Stomach smooth muscle (tissue), 2 donors: ENCODE measurements around the gene PIP.
"Not testable (repeated sequence)": the region's sequence is repeated elsewhere in the genome, so short reads cannot be mapped to it uniquely, and the experiment has no call there.

Experiments used
- H3K27ac ChIP-seq: one replicate; pipeline ENCODE4 v1.7.0; 2013; ENCODE audit warnings: mild to moderate bottlenecking, low read length, inconsistent platforms
- H3K27me3 ChIP-seq, 2 donors: one replicate each; pipeline ENCODE4 v1.7.0; 2013; ENCODE audit warnings: low read length in 2 of 2; ENCODE audit not compliant: insufficient read depth in 2 of 2, control insufficient read depth in 1 of 2
- H3K36me3 ChIP-seq, 2 donors: one replicate each; pipeline ENCODE4 v1.7.0; 2013; ENCODE audit warnings: low read length in 2 of 2; ENCODE audit not compliant: control insufficient read depth in 2 of 2, insufficient read depth in 2 of 2
- H3K4me1 ChIP-seq: one replicate; pipeline ENCODE4 v1.7.0; 2013; ENCODE audit warnings: low read length; ENCODE audit not compliant: control insufficient read depth, insufficient read depth
- H3K4me3 ChIP-seq, 2 donors: one replicate each; pipeline ENCODE4 v1.7.0; 2013; ENCODE audit warnings: low read length in 2 of 2
- H3K9ac ChIP-seq, 2 donors: one replicate each; pipeline ENCODE4 v1.7.0; 2013; ENCODE audit warnings: low read length in 2 of 2, mild to moderate bottlenecking in 1 of 2
- H3K9me3 ChIP-seq, 2 donors: one replicate each; pipeline ENCODE4 v1.7.0; 2013; ENCODE audit warnings: low read length in 2 of 2; ENCODE audit not compliant: control insufficient read depth in 2 of 2
- donor health status: healthy.
- donor health status: Pancreatic carcinoma.

The PIP gene

GRCh38 chr7:143176128-143176527 lies 44.3 kb downstream of the PIP start:
- no peak overlapping the region for H3K4me3 ChIP-seq
- no peaks in the 10 kb centered on the region for H3K4me1 ChIP-seq
- peaks cover 0 to 3% of the 10 kb centered on the region in 2 donors for H3K9me3 ChIP-seq
- no peaks in the 10 kb centered on the region for H3K27me3 ChIP-seq
- H3K9ac ChIP-seq, result no peak overlapping the region
- H3K36me3 ChIP-seq, result no peaks in the 10 kb centered on the region
- H3K27ac ChIP-seq, result no peak overlapping the region

GRCh38 chr7:143177374-143178119 lies 45.7 kb downstream of the PIP start:
- Histone ChIP-seq H3K9me3 (peaks cover 0 to 3% of the 10 kb centered on the region in 2 donors), H3K4me1 (no peaks in the 10 kb centered on the region), H3K36me3 (no peaks in the 10 kb centered on the region), H3K4me3 (no peak overlapping the region), H3K9ac (no peak overlapping the region), H3K27ac (no peak overlapping the region), H3K27me3 (no peaks in the 10 kb centered on the region)

DNA sequence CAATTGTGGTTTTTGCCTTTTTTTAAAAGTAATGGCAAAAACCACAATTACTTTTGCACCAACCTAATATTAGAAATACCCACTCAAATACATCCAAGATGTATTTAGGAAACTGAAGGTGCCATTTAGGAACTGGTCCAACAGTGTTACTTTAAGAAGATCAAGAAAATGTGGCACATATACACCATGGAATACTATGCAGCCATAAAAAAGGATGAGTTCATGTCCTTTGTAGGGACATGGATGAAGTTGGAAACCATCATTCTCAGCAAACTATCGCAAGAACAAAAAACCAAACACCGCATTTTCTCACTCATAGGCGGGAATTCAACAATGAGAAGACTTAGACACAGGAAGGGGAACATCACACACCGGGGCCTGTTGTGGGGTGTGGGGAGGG lies 48.9 kb downstream of the PIP start:
- not testable (repeated sequence) for H3K9ac ChIP-seq, H3K9me3 ChIP-seq, H3K27me3 ChIP-seq, H3K36me3 ChIP-seq, H3K4me1 ChIP-seq, H3K4me3 ChIP-seq, H3K27ac ChIP-seq

GRCh38 chr7:143181349-143181748 lies 49.5 kb downstream of the PIP start:
- no peak overlapping the region for H3K9ac ChIP-seq
- H3K27ac ChIP-seq, result no peak overlapping the region
- no peaks in the 10 kb centered on the region for H3K4me1 ChIP-seq
- peaks cover 0 to 3% of the 10 kb centered on the region in 2 donors for H3K9me3 ChIP-seq
- peaks cover 0 to 3% of the 10 kb centered on the region in 2 donors for H3K27me3 ChIP-seq
- H3K36me3 ChIP-seq, result no peaks in the 10 kb centered on the region
- H3K4me3 ChIP-seq, result no peak overlapping the region

DNA sequence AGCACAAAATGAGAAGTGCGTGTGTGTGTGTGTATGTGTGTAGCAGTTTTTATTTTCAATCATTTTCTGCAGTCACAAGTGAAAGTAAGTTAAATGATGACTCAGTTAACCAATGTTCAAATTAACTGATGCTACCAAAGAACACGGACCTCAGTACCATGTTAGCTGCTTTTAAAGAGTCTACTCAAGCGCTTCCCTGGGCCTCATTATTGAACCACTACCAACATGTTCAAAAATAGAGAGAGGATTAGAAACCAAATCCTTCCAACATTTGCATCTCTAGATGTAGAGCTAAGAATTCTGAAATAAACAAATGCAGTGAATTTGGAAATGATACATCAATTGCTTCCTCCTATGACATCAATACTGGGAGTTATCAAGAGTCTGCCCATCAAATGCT lies 51.1 kb downstream of the PIP start, which contains the start of gene TAS2R39:
Gene TAS2R39 (plus strand): TSS at position 396 of the 400 bp plus-strand sequence. CDS start 0 bp downstream, at position 396.
- Histone ChIP-seq H3K9me3 (no peaks in the 10 kb centered on the region), H3K27ac (no peak within 1 kb of the TSS), H3K4me3 (no peak within 1 kb of the TSS), H3K27me3 (peaks cover 0 to 3% of the 10 kb centered on the region in 2 donors), H3K4me1 (no peaks in the 10 kb centered on the region), H3K36me3 (no peaks in the 10 kb centered on the region), H3K9ac (no peak within 1 kb of the TSS)

DNA sequence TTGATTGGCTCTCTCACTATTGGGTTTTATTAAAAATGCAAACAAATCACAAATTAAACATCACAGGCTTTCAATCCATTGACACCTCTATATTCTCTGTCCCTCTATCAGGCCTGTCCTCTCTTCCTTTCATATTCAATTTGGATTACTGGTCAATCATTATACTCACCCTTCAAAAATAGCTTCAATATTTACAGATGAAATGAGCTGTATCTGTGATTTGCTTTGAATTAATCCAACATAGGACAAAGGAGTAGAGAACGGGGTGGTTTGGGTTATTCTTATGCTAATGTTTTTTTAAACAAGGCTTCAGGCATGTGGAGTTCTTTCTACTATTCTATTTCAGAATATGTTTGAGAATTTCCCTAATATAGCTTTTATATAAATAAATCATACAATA lies 53.7 kb downstream of the PIP start:
- Histone ChIP-seq H3K4me1 (no peaks in the 10 kb centered on the region), H3K9me3 (no peaks in the 10 kb centered on the region), H3K4me3 (no peak overlapping the region), H3K27me3 (peaks cover 0 to 3% of the 10 kb centered on the region in 2 donors), H3K27ac (no peak overlapping the region), H3K9ac (no peak overlapping the region), H3K36me3 (no peaks in the 10 kb centered on the region)

- H3K36me3 ChIP-seq, result no peaks in the 10 kb centered on the region
- no peak overlapping the region for H3K27ac ChIP-seq
- H3K4me3 ChIP-seq, result no peak overlapping the region
- H3K4me1 ChIP-seq, result no peaks in the 10 kb centered on the region
- H3K9me3 ChIP-seq, result no peaks in the 10 kb centered on the region
- H3K27me3 ChIP-seq, result peaks cover 0 to 2% of the 10 kb centered on the region in 2 donors
- no peak overlapping the region for H3K9ac ChIP-seq
Observed at GRCh38 chr7:143188994-143189393, 57.1 kb downstream of the PIP start.
